H1 (cell line): ENCODE results near the gene CRBN. TPM values are rescaled to one million over a fixed set of nuclear protein-coding genes. Genes with fewer than 3 reads are reported as not detected.

Experiments
- CTCF ChIA-PET: fragments of 300-600 bp; sonication (Branson Sonifier 250); formaldehyde crosslinking; loops from one replicate; lab custom pipeline; 2021; ENCODE audit not compliant: partially characterized antibody; lab: Charles Lee
- POLR2A ChIA-PET: fragments of 300-600 bp; sonication (Branson Sonifier 250); formaldehyde crosslinking; loops from one replicate; lab custom pipeline; 2021; ENCODE audit warnings: inconsistent platforms; ENCODE audit not compliant: partially characterized antibody; lab: Charles Lee
- DNase-seq, 2 experiments: peaks; one replicate each; pipeline versions ENCODE4 v3.0.0 to v3.0.0-alpha.2; 2010 to 2022; ENCODE audit warnings: low spot score in 2 of 2, low read depth in 1 of 2, mixed read lengths in 1 of 2
- FAIRE-seq: peaks from 2 replicates; lab custom pipeline; 2011; peaks lifted over from hg19 to GRCh38; lab: Jason Lieb, UNC
- H2AFZ ChIP-seq: 2 replicates; pipeline ENCODE4 v1.8.1; 2012; ENCODE audit warnings: low read length, inconsistent platforms
- H2AK5ac ChIP-seq: 2 replicates; pipeline ENCODE4 v1.6.1; 2013; ENCODE audit warnings: low read depth, low read length
- H2BK120ac ChIP-seq: replicated peaks from 2 replicates; pipeline ENCODE3; 2013; ENCODE audit warnings: low read depth, low read length, inconsistent platforms
- H2BK12ac ChIP-seq: 2 replicates; pipeline ENCODE4 v1.6.1; 2013; ENCODE audit warnings: low read depth, low read length
- H2BK15ac ChIP-seq: 2 replicates; pipeline ENCODE4 v1.6.1; 2013; ENCODE audit warnings: low read length
- H2BK20ac ChIP-seq: 2 replicates; pipeline ENCODE4 v1.6.1; 2013; ENCODE audit warnings: low read length
- H2BK5ac ChIP-seq: 2 replicates; pipeline ENCODE4 v1.6.1; 2013; ENCODE audit warnings: low read depth, low read length
- H3K14ac ChIP-seq: 2 replicates; pipeline ENCODE4 v1.6.1; 2013; ENCODE audit warnings: inconsistent platforms; ENCODE audit not compliant: insufficient read length
- H3K18ac ChIP-seq: 2 replicates; pipeline ENCODE4 v1.6.1; 2013; ENCODE audit warnings: low read length; ENCODE audit errors: extremely low read depth
- H3K23ac ChIP-seq: 2 replicates; pipeline ENCODE4 v1.6.1; 2013; ENCODE audit warnings: inconsistent platforms; ENCODE audit not compliant: insufficient read length
- H3K23me2 ChIP-seq: 2 replicates; pipeline ENCODE4 v1.6.1; 2013; ENCODE audit warnings: low read depth, low read length
- H3K27ac ChIP-seq: 2 replicates; pipeline ENCODE4 v1.6.1; 2011; ENCODE audit warnings: low read depth, low read length, inconsistent platforms
- H3K27me3 ChIP-seq, 4 experiments: replicated peaks in 1 of 4; 1 replicate in 1 of 4; 2 replicates in 3 of 4; pipeline versions ENCODE4 v1.6.1 to v1.8.1; 2011 to 2013; ENCODE audit warnings: low read length in 3 of 4, mild to moderate bottlenecking in 3 of 4, inconsistent platforms in 2 of 4, mixed read lengths in 2 of 4, moderate library complexity in 1 of 4; ENCODE audit not compliant: control insufficient read depth in 3 of 4, insufficient read depth in 3 of 4; ENCODE audit errors: extremely low read depth in 1 of 4
- H3K36me3 ChIP-seq, 4 experiments: 2 replicates each; pipeline versions ENCODE4 v1.6.1 to v1.8.1; 2011 to 2013; ENCODE audit warnings: mild to moderate bottlenecking in 4 of 4, low read length in 3 of 4, moderate library complexity in 2 of 4, control low read depth in 1 of 4, inconsistent platforms in 1 of 4; ENCODE audit not compliant: insufficient read depth in 4 of 4, control insufficient read depth in 2 of 4
- H3K4ac ChIP-seq: replicated peaks from 2 replicates; pipeline ENCODE3; 2013; ENCODE audit warnings: low read length, low read depth, mixed read lengths, inconsistent platforms; ENCODE audit not compliant: insufficient read length
- H3K4me1 ChIP-seq, 4 experiments: replicated peaks in 1 of 4; 1 replicate in 1 of 4; 2 replicates in 3 of 4; pipeline versions ENCODE4 v1.6.1 to v1.8.1; 2011 to 2013; ENCODE audit warnings: low read length in 3 of 4, inconsistent platforms in 2 of 4, mixed read lengths in 1 of 4; ENCODE audit not compliant: insufficient read depth in 4 of 4, control insufficient read depth in 3 of 4
- H3K4me2 ChIP-seq, 2 experiments: 2 replicates each; pipeline versions ENCODE4 v1.6.1 to v1.8.1; 2011 to 2013; ENCODE audit warnings: low read depth in 2 of 2, low read length in 2 of 2, control low read depth in 1 of 2, inconsistent platforms in 1 of 2, mild to moderate bottlenecking in 1 of 2; ENCODE audit not compliant: insufficient read depth in 1 of 2
- H3K4me3 ChIP-seq, 4 experiments: fragments of 200-600, 300-600 bp in 1 of 4; sonication (generic), shearing (Covaris generic), sonication (Bioruptor Twin) in 1 of 4; 2 replicates each; pipeline versions ENCODE4 v1.5.1 to v1.8.1; 2011 to 2016; ENCODE audit warnings: low read length in 4 of 4, low read depth in 3 of 4, control low read depth in 2 of 4, inconsistent platforms in 2 of 4, mild to moderate bottlenecking in 2 of 4, mixed read lengths in 1 of 4, moderate library complexity in 1 of 4; ENCODE audit not compliant: insufficient read depth in 2 of 4; ENCODE audit errors: extremely low read depth in 1 of 4
- H3K56ac ChIP-seq: replicated peaks from 2 replicates; pipeline ENCODE3; 2013; ENCODE audit warnings: low read depth, mild to moderate bottlenecking, mixed read lengths, low read length, inconsistent platforms; ENCODE audit not compliant: insufficient read length
- H3K79me1 ChIP-seq: 2 replicates; pipeline ENCODE4 v1.6.1; 2013; ENCODE audit warnings: low read depth, low read length, control low read depth
- H3K79me2 ChIP-seq, 2 experiments: 2 replicates each; pipeline versions ENCODE4 v1.6.1 to v1.8.1; 2012 to 2013; ENCODE audit warnings: low read length in 2 of 2, mild to moderate bottlenecking in 2 of 2, inconsistent platforms in 1 of 2; ENCODE audit not compliant: insufficient read depth in 2 of 2, control insufficient read depth in 1 of 2
- H3K9ac ChIP-seq, 4 experiments: replicated peaks in 1 of 4; 1 replicate in 1 of 4; 2 replicates in 3 of 4; pipeline versions ENCODE4 v1.6.1 to v1.8.1; 2011 to 2013; ENCODE audit warnings: low read depth in 3 of 4, low read length in 3 of 4, control low read depth in 2 of 4, mild to moderate bottlenecking in 2 of 4, moderate library complexity in 2 of 4, inconsistent platforms in 1 of 4; ENCODE audit errors: extremely low read depth in 1 of 4
- H3K9me3 ChIP-seq, 2 experiments: 2 replicates each; pipeline versions ENCODE4 v1.6.1 to v1.8.1; 2012 to 2013; ENCODE audit warnings: mild to moderate bottlenecking in 2 of 2, moderate library complexity in 2 of 2, control low read depth in 1 of 2, inconsistent platforms in 1 of 2, low read depth in 1 of 2, low read length in 1 of 2, mixed read lengths in 1 of 2; ENCODE audit not compliant: insufficient read depth in 2 of 2
- H4K20me1 ChIP-seq, 2 experiments: replicated peaks in 1 of 2; 2 replicates each; pipeline versions ENCODE3 to v1.8.1; 2011 to 2013; ENCODE audit warnings: inconsistent platforms in 2 of 2, low read length in 2 of 2, mild to moderate bottlenecking in 1 of 2; ENCODE audit not compliant: insufficient read depth in 2 of 2, control insufficient read depth in 1 of 2
- H4K5ac ChIP-seq: 2 replicates; pipeline ENCODE4 v1.6.1; 2013; ENCODE audit warnings: low read length, low read depth, mixed read lengths, inconsistent platforms; ENCODE audit not compliant: insufficient read length
- H4K8ac ChIP-seq: 2 replicates; pipeline ENCODE4 v1.8.0; 2013; ENCODE audit warnings: mild to moderate bottlenecking, moderate library complexity, low read length, inconsistent platforms; ENCODE audit not compliant: insufficient read depth; ENCODE audit errors: extremely low read depth
- H4K91ac ChIP-seq: replicated peaks from 2 replicates; pipeline ENCODE3; 2013; ENCODE audit warnings: low read length, mixed read lengths, inconsistent platforms; ENCODE audit not compliant: insufficient read length
- ASH2L ChIP-seq: fragments of 200-600, 300-600 bp; sonication (generic); IDR thresholded peaks from one replicate; pipeline ENCODE4 v1.7.1; 2017; ENCODE audit warnings: low read length
- BACH1 ChIP-seq: IDR thresholded peaks from 2 replicates; pipeline ENCODE4 v1.6.1; 2012; ENCODE audit warnings: low read length, improper control_type of control experiment
- BCL11A ChIP-seq, 2 experiments: IDR thresholded peaks; one replicate each; pipeline ENCODE4 v1.6.1; 2011; ENCODE audit warnings: low read depth in 2 of 2, low read length in 2 of 2, mild to moderate bottlenecking in 2 of 2
- CBX8 ChIP-seq: fragments of 300-800, 300-1000 bp; sonication (generic); IDR thresholded peaks from 2 replicates; pipeline ENCODE4 v1.7.1; 2016; ENCODE audit warnings: low read depth, low read length, borderline replicate concordance
- CTBP2 ChIP-seq: IDR thresholded peaks from 2 replicates; pipeline ENCODE4 v1.7.0; 2011; ENCODE audit warnings: borderline replicate concordance, mild to moderate bottlenecking, moderate library complexity, mixed read lengths, low read length; ENCODE audit not compliant: insufficient read depth, insufficient read length
- HDAC6 ChIP-seq: IDR thresholded peaks from one replicate; pipeline ENCODE4 v1.7.1; 2012; ENCODE audit warnings: low read depth, mild to moderate bottlenecking, inconsistent platforms, low read length, moderate library complexity
- KDM1A ChIP-seq: fragments of 200-600, 300-600 bp; sonication (generic); IDR thresholded peaks from 2 replicates; pipeline ENCODE4 v1.7.1; 2016; ENCODE audit warnings: mild to moderate bottlenecking, low read length, borderline replicate concordance
- PHF8 ChIP-seq: fragments of 200-600 bp; sonication (generic); conservative IDR thresholded peaks from 2 replicates; pipeline ENCODE4 v1.7.1; 2012; ENCODE audit warnings: low read depth, mild to moderate bottlenecking, inconsistent platforms, low read length, moderate library complexity
- POLR2A ChIP-seq, 2 experiments: IDR thresholded peaks; 1 replicate in 1 of 2; 2 replicates in 1 of 2; pipeline ENCODE4 v1.6.1; 2011; ENCODE audit warnings: low read depth in 2 of 2, low read length in 2 of 2, mild to moderate bottlenecking in 2 of 2; ENCODE audit errors: control extremely low read depth in 1 of 2
- WGBS, 2 experiments: shearing (Covaris generic) in 1 of 2; methylation state at CpG; one replicate each; pipeline versions ENCODE4 v1.1.6 to v1.1.7; 2013 to 2015; ENCODE audit warnings: low lambda C conversion rate in 2 of 2, mixed read lengths in 2 of 2, inconsistent platforms in 1 of 2, low coverage in 1 of 2, missing lambda C conversion rate in 1 of 2; ENCODE audit not compliant: insufficient replicate concordance in 2 of 2, insufficient coverage in 1 of 2, insufficient read length in 1 of 2; ENCODE audit errors: extremely low coverage in 1 of 2, missing lambda C conversion rate in 1 of 2; 5-methylcytosine and 5-hydroxymethylcytosine counted together
- polyA plus RNA-seq, 7 experiments: library from polyadenylated mRNA; depleted of rRNA in 3 of 7; stranded (reverse) in 5 of 7; unstranded in 2 of 7; fragments of >200 nt in 5 of 7; fragments of 200-250 nt in 2 of 7; gene quantifications; 1 replicate in 5 of 7; 2 replicates in 1 of 7; 4 replicates in 1 of 7; pipeline versions ENCODE4 v1.2.1 to v1.2.3, GENCODE V29; 2011 to 2013; ENCODE audit warnings: missing spikeins in 2 of 7, mixed read lengths in 2 of 7
- total RNA-seq: library from RNA; stranded (reverse); fragmentation: NEBNext Ultra II Directional; extraction: Animal tissue kit (Norgen Biotek cat#: 25700); gene quantifications from 2 replicates; pipeline ENCODE4 v1.2.1, GENCODE V29; 2021

The CRBN gene
- total and polyA plus RNA-seq, 2 of the 8 experiments (the other 6 are each of a cell fraction or from before 2014, with no cell fraction given), result 13.4 to 30.3 TPM

DNA sequence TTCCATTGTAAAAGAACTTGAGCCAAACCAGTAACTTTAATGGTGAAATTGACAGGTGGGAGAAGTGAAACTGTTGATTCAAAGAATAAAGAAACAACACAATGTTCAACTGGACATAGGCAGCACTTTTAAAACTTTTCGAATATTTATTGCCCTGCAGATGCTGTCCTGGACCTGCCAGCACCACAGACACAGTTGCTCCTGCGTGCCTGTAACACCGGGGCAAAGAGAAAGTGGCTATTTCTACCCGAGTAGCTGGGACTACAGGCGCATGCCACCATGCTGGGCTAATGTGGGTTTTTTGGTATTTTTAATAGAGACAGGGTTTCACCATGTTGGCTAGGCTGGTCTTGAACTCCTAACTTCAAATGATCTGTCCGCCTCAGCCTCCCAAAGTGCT lies 76.7 kb downstream of the CRBN start:
- Histone ChIP-seq H3K36me3 (no peaks in the 10 kb centered on the region), H4K20me1 (no peaks in the 10 kb centered on the region), H3K4me1 (no peaks in the 10 kb centered on the region), H3K56ac (no peak overlapping the region), H4K91ac (no peak overlapping the region), H3K4ac (no peak overlapping the region), H2BK5ac (no peak overlapping the region), H2BK20ac (no peak overlapping the region), H2BK120ac (no peak overlapping the region), H3K18ac (no peak overlapping the region), H3K27ac (no peak overlapping the region), H4K5ac (no peak overlapping the region), H2AK5ac (no peak overlapping the region), H3K4me3 (no peak overlapping the region), H2AFZ (no peak overlapping the region), H3K79me2 (no peaks in the 10 kb centered on the region), H2BK12ac (no peak overlapping the region), H3K9ac (no peak overlapping the region), H3K23me2 (no peaks in the 10 kb centered on the region), H3K4me2 (no peak overlapping the region), H3K79me1 (no peaks in the 10 kb centered on the region), H3K9me3 (no peaks in the 10 kb centered on the region), H3K27me3 (no peaks in the 10 kb centered on the region), H4K8ac (no peak overlapping the region), H2BK15ac (no peak overlapping the region), H3K14ac (no peak overlapping the region), H3K23ac (no peak overlapping the region)
- TF ChIP-seq CTBP2 (no peak), HDAC6 (no peak), BCL11A (IDR thresholded peaks at IDR 0.05; ENCODE audit: low read depth in 2 of 2, low read length in 2 of 2) (no peak), PHF8 (no peak), BACH1 (no peak), CBX8 (no peak), KDM1A (no peak), POLR2A (IDR thresholded peaks at IDR 0.05; ENCODE audit: control extremely low read depth in 1 of 2, low read depth in 2 of 2, low read length in 2 of 2) (no peak), ASH2L (no peak)
- WGBS, 2 experiments, result 87% methylated on average over 6 of the region's 6 CpGs; no CpG with 5 or more reads in 1 of the 2 experiments
- ChIA-PET CTCF (no interaction called here), POLR2A (no interaction called here)
- DNase-seq (no peak), FAIRE-seq (no peak)
